Measurements from ENCODE around the gene FFAR3. TPM values are rescaled to one million over a fixed set of nuclear protein-coding genes. Genes with fewer than 3 reads are reported as not detected.
A peak's percentile ranks its signal among the peaks of the same experiment; 100 is the strongest.

The FFAR3 gene
- total and polyA plus RNA-seq, 9 of the 15 experiments (the other 6 are each of a cell fraction or from before 2014, with no cell fraction given), result not detected

GRCh38 chr19:35309481-35310279, 48.6 kb upstream of the FFAR3 start (continued):
- TF ChIP-seq ZNF407 (IDR thresholded peaks at IDR 0.05; ENCODE audit: low read depth) (no peak), CAMTA2 (CRISPR knock-in tag; conservative IDR thresholded peaks at IDR 0.05) (no peak), JUN (IDR thresholded peaks at IDR 0.05; ENCODE audit: borderline replicate concordance, low read depth, low read length) (0 out of 2 replicates have a peak, but pooled peaks have one; percentile 14), JUN (CRISPR knock-in tag; IDR thresholded peaks at IDR 0.05; ENCODE audit: borderline replicate concordance) (no peak), USF1 (CRISPR knock-in tag; IDR thresholded peaks at IDR 0.05) (no peak), ZBTB5 (IDR thresholded peaks at IDR 0.05) (no peak), FOXP1 (CRISPR knock-in tag; IDR thresholded peaks at IDR 0.05) (no peak), CBX5 (IDR thresholded peaks at IDR 0.05; ENCODE audit: borderline replicate concordance, low read depth) (no peak), MCM5 (IDR thresholded peaks at IDR 0.05; ENCODE audit: low read depth) (no peak), FOXJ2 (tag; IDR thresholded peaks at IDR 0.05) (0 out of 2 replicates have a peak, but pooled peaks have one; percentile 31), ZNF395 (CRISPR knock-in tag; IDR thresholded peaks at IDR 0.05) (peak; percentile 94), NCOA4 (IDR thresholded peaks at IDR 0.05; ENCODE audit: partially characterized antibody) (no peak), ATF7 (IDR thresholded peaks at IDR 0.05) (0 out of 2 replicates have a peak, but pooled peaks have one; percentile 18)
- TF ChIP-seq, protein P1, sequence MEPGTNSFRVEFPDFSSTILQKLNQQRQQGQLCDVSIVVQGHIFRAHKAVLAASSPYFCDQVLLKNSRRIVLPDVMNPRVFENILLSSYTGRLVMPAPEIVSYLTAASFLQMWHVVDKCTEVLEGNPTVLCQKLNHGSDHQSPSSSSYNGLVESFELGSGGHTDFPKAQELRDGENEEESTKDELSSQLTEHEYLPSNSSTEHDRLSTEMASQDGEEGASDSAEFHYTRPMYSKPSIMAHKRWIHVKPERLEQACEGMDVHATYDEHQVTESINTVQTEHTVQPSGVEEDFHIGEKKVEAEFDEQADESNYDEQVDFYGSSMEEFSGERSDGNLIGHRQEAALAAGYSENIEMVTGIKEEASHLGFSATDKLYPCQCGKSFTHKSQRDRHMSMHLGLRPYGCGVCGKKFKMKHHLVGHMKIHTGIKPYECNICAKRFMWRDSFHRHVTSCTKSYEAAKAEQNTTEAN (CRISPR knock-in tag; IDR thresholded peaks at IDR 0.05), result no peak
